ENCODE results near the gene HPX.
"Not testable (repeated sequence)": the region's sequence is repeated elsewhere in the genome, so short reads cannot be mapped to it uniquely, and the experiment has no call there.

The HPX gene

GRCh38 chr11:6415797-6416196, 25.0 kb downstream of the HPX start:
- DNase-seq (ENCODE audit: low spot score): no peak

- DNase-seq (ENCODE audit: low spot score): no peak
Measured at GRCh38 chr11:6414874-6415328, 25.9 kb downstream of the HPX start.

GRCh38 chr11:6413791-6414201, 27.0 kb downstream of the HPX start:
- DNase-seq (ENCODE audit: low spot score): peak; percentile 52

GRCh38 chr11:6411594-6412031, 29.2 kb downstream of the HPX start:
- DNase-seq (ENCODE audit: low spot score): no peak

- no peak for DNase-seq (ENCODE audit: low spot score)
Measured at GRCh38 chr11:6410695-6411430, 29.9 kb downstream of the HPX start.

GRCh38 chr11:6406370-6406769, 34.4 kb downstream of the HPX start:
- DNase-seq (ENCODE audit: low spot score): no peak

GRCh38 chr11:6405846-6406245, 34.9 kb downstream of the HPX start:
- no peak for DNase-seq (ENCODE audit: low spot score)

GRCh38 chr11:6405052-6405667, 35.6 kb downstream of the HPX start:
- no peak for DNase-seq (ENCODE audit: low spot score)

GRCh38 chr11:6404342-6405051, 36.3 kb downstream of the HPX start:
- peak; percentile 30 for DNase-seq (ENCODE audit: low spot score)

- DNase-seq (ENCODE audit: low spot score): no peak
Measured at GRCh38 chr11:6403539-6403938, 37.2 kb downstream of the HPX start.

GRCh38 chr11:6402561-6402981, 38.2 kb downstream of the HPX start:
- peak; percentile 79 for DNase-seq (ENCODE audit: low spot score)

- no peak for DNase-seq (ENCODE audit: low spot score)
Measured at GRCh38 chr11:6402061-6402470, 38.7 kb downstream of the HPX start.

- DNase-seq (ENCODE audit: low spot score): no peak
Measured at GRCh38 chr11:6401464-6401863, 39.3 kb downstream of the HPX start.

GRCh38 chr11:6400431-6401345, 40.1 kb downstream of the HPX start:
- DNase-seq (ENCODE audit: low spot score): no peak

GRCh38 chr11:6397636-6398035, 43.2 kb downstream of the HPX start:
- DNase-seq (ENCODE audit: low spot score): no peak

GRCh38 chr11:6397156-6397555, 43.6 kb downstream of the HPX start:
- DNase-seq (ENCODE audit: low spot score): no peak

- no peak for DNase-seq (ENCODE audit: low spot score)
Measured at GRCh38 chr11:6395470-6396060, 45.2 kb downstream of the HPX start.

GRCh38 chr11:6393989-6394670, 46.7 kb downstream of the HPX start:
- DNase-seq (ENCODE audit: low spot score): no peak

GRCh38 chr11:6392251-6392650, 48.5 kb downstream of the HPX start:
- not testable (repeated sequence) for DNase-seq (ENCODE audit: low spot score)

- DNase-seq (ENCODE audit: low spot score): no peak
Measured at GRCh38 chr11:6391537-6392134, 49.2 kb downstream of the HPX start.
